Measurements from ENCODE around the gene INAFM1. TPM values are rescaled to one million over a fixed set of nuclear protein-coding genes. Genes with fewer than 3 reads are reported as not detected.

Gene INAFM1
- total RNA-seq, 1 experiment from 2014 or later: 13.5 TPM

DNA sequence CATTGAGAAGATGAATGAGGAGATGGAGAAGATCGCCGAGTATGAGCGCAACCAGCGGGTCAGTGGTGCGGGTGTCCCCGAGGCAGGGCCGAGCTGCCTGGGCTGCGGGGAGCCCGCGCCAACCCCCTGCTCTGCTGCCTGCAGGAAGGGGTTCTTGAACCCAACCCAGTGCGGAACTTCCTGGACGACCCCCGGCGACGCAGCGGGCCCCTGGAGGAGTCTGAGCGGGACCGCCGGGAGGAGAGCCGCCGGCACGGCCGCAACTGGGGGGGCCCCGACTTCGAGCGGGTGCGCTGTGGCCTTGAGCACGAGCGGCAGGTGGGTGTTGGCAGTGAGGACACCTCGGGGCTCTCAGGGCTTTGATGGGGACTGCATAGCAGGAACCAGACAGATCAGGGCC is 10.1 kb upstream of the INAFM1 start:
- H4K20me1 ChIP-seq (ENCODE audit: insufficient read depth): no peaks in the 10 kb centered on the region
- ChIA-PET CTCF (no interaction called here), POLR2A (ENCODE audit: unreplicated experiment) (no interaction called here)
- peak in 1 of 2 experiments; percentile 10 for DNase-seq
- H3K9me3 ChIP-seq (ENCODE audit: insufficient read depth, low read depth): no peaks in the 10 kb centered on the region
- intact Hi-C loops (cut with micrococcal nuclease; ENCODE audit: unreplicated experiment): no loop called here
- H3K27ac ChIP-seq: no peak overlapping the region
- H2AFZ ChIP-seq: no peak overlapping the region
- TF ChIP-seq, protein P1, sequence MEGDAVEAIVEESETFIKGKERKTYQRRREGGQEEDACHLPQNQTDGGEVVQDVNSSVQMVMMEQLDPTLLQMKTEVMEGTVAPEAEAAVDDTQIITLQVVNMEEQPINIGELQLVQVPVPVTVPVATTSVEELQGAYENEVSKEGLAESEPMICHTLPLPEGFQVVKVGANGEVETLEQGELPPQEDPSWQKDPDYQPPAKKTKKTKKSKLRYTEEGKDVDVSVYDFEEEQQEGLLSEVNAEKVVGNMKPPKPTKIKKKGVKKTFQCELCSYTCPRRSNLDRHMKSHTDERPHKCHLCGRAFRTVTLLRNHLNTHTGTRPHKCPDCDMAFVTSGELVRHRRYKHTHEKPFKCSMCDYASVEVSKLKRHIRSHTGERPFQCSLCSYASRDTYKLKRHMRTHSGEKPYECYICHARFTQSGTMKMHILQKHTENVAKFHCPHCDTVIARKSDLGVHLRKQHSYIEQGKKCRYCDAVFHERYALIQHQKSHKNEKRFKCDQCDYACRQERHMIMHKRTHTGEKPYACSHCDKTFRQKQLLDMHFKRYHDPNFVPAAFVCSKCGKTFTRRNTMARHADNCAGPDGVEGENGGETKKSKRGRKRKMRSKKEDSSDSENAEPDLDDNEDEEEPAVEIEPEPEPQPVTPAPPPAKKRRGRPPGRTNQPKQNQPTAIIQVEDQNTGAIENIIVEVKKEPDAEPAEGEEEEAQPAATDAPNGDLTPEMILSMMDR (conservative IDR thresholded peaks at IDR 0.05): no peak
- TF ChIP-seq EZH2 (IDR thresholded peaks at IDR 0.05; ENCODE audit: low read depth): no peak
- H3K4me2 ChIP-seq: no peak overlapping the region
- H3K4me3 ChIP-seq: no peak overlapping the region
- H3F3A ChIP-seq (ENCODE audit: insufficient read depth, low read depth): no peaks in the 10 kb centered on the region; the same call in 1 of the 2 replicates
- no peaks in the 10 kb centered on the region for H3K79me2 ChIP-seq (ENCODE audit: low read depth)
- peaks cover 24% of the 10 kb centered on the region; the same call in 1 of the 2 replicates for H3K36me3 ChIP-seq (ENCODE audit: low read depth)
- H3K4me1 ChIP-seq (replicated peaks; ENCODE audit: insufficient read depth): no peaks in the 10 kb centered on the region
- H3K27me3 ChIP-seq (ENCODE audit: insufficient read depth, low read depth): no peaks in the 10 kb centered on the region
- no peaks in the 10 kb centered on the region for H3K9me2 ChIP-seq (ENCODE audit: insufficient read depth)
- BruUV-seq (replicated peaks): no TSS peak

DNA sequence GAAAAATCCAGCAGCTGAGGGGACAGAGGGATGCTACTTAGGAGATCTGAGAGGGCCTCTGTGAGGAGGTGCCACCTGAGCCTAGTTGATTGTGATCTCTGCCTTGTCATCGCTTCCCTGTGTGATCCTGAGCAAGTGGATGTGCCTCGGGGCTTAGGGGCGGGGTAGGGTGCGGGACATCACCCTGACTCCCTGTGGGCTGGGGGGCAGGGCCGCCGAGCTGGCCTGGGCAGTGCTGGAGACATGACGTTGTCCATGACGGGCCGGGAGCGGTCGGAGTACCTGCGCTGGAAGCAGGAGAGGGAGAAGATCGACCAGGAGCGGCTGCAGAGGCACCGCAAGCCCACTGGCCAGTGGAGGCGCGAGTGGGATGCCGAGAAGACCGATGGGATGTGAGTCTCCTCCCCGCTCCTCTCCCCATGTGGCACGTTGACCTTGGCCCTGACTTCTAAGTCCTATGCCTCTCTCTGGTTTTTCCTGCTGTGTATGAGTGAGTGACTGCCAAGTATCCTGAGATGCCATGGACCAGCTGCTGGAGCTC is 8.2 kb upstream of the INAFM1 start:
- no peak overlapping the region for H3K4me2 ChIP-seq
- ChIA-PET POLR2A (ENCODE audit: unreplicated experiment) (interaction anchor here (0.6 kb wide), 2 partner anchors 10 to 21 kb away, joined by 6 to 8 read pairs; no protein-coding TSS in a partner anchor), CTCF (no interaction called here)
- no peaks in the 10 kb centered on the region; the same call in 1 of the 2 replicates for H3F3A ChIP-seq (ENCODE audit: insufficient read depth, low read depth)
- H3K27ac ChIP-seq: no peak overlapping the region
- H3K36me3 ChIP-seq (ENCODE audit: low read depth): peaks cover 18% of the 10 kb centered on the region; the same call in 1 of the 2 replicates
- no peaks in the 10 kb centered on the region for H3K79me2 ChIP-seq (ENCODE audit: low read depth)
- H3K9me3 ChIP-seq (ENCODE audit: insufficient read depth, low read depth): no peaks in the 10 kb centered on the region
- no peaks in the 10 kb centered on the region for H4K20me1 ChIP-seq (ENCODE audit: insufficient read depth)
- no peak overlapping the region for H2AFZ ChIP-seq
- DNase-seq: peak in 1 of 2 experiments; percentile 17
- no peaks in the 10 kb centered on the region for H3K27me3 ChIP-seq (ENCODE audit: insufficient read depth, low read depth)
- no peak overlapping the region for H3K4me3 ChIP-seq
- TF ChIP-seq, protein P1 (conservative IDR thresholded peaks at IDR 0.05): no peak
- no peak for TF ChIP-seq EZH2 (IDR thresholded peaks at IDR 0.05; ENCODE audit: low read depth)
- no TSS peak for BruUV-seq (replicated peaks)
- no peaks in the 10 kb centered on the region for H3K4me1 ChIP-seq (replicated peaks; ENCODE audit: insufficient read depth)
- H3K9me2 ChIP-seq (ENCODE audit: insufficient read depth): no peaks in the 10 kb centered on the region
- intact Hi-C loops (cut with micrococcal nuclease; ENCODE audit: unreplicated experiment): no loop called here

DNA sequence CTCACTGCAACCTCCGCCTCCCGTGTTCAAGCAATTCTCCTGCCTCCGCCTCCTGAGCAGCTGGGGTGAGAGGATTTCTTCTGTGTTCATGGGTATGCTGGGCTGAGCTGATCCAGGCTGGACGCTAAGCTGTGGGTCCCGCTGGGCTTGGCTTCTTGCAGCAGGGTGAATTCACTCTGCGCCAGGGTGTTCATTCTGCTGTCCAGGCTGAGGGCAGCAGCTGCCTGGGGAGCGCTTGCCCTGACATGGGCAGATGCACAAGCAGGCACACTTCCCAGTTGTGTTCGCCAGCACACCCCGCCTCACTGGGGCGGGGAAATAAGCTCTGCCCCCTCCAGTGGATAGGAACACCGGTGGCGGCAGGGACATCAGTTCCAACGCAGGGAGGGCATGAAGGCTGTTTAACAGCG is 7.3 kb upstream of the INAFM1 start:
- Histone ChIP-seq H4K20me1 (ENCODE audit: insufficient read depth) (no peaks in the 10 kb centered on the region), H3K4me1 (replicated peaks; ENCODE audit: insufficient read depth) (no peaks in the 10 kb centered on the region), H3K36me3 (ENCODE audit: low read depth) (peaks cover 16% of the 10 kb centered on the region; the same call in 1 of the 2 replicates), H3K27ac (no peak overlapping the region), H3K4me2 (no peak overlapping the region), H3F3A (ENCODE audit: insufficient read depth, low read depth) (peaks cover under 1% of the 10 kb centered on the region; the same call in 1 of the 2 replicates), H2AFZ (no peak overlapping the region), H3K9me2 (ENCODE audit: insufficient read depth) (no peaks in the 10 kb centered on the region), H3K9me3 (ENCODE audit: insufficient read depth, low read depth) (no peaks in the 10 kb centered on the region), H3K79me2 (ENCODE audit: low read depth) (no peaks in the 10 kb centered on the region), H3K27me3 (ENCODE audit: insufficient read depth, low read depth) (no peaks in the 10 kb centered on the region), H3K4me3 (no peak overlapping the region)
- CTCF ChIA-PET: no interaction called here
- intact Hi-C loops (cut with micrococcal nuclease; ENCODE audit: unreplicated experiment): no loop called here
- TF ChIP-seq, protein P1 (conservative IDR thresholded peaks at IDR 0.05): no peak
- TF ChIP-seq EZH2 (IDR thresholded peaks at IDR 0.05; ENCODE audit: low read depth): no peak
- BruUV-seq (replicated peaks): no TSS peak
- DNase-seq: no peak
- POLR2A ChIA-PET (ENCODE audit: unreplicated experiment): no interaction called here
